ENCODE measurements around the gene CTDNEP1. TPM values are rescaled to one million over a fixed set of nuclear protein-coding genes. Genes with fewer than 3 reads are reported as not detected.

Gene CTDNEP1
- total RNA-seq, 3 donors from 2014 or later (not counting 1 experiment from before 2014, with no cell fraction given), result 127 to 139 (median 131) TPM

GRCh38 chr17:7294614-7295153, 43.1 kb upstream of the CTDNEP1 start, which contains the start of gene YBX2:
Gene YBX2 (minus strand): TSS chr17:7294639. CDS start chr17:7294500, 139 bp downstream.
- Histone ChIP-seq H3K4me1 (ENCODE audit: control insufficient read depth, insufficient read depth, low read length) (peaks cover 28% of the 10 kb centered on the region), H3K9me3 (ENCODE audit: control insufficient read depth, insufficient read depth, low read length) (no peaks in the 10 kb centered on the region), H3K36me3 (ENCODE audit: control insufficient read depth, insufficient read depth, low read length) (no peaks in the 10 kb centered on the region), H3K27ac (ENCODE audit: low read length) (no peak within 1 kb of the TSS), H3K27me3 (ENCODE audit: control insufficient read depth, insufficient read depth, low read length) (peaks cover 18% of the 10 kb centered on the region), H3K4me3 (ENCODE audit: low read length) (no peak within 1 kb of the TSS)
- peak within 1 kb of the TSS; percentile 95 for H3K4me3 Mint-ChIP-seq
- intact Hi-C loops (cut with micrococcal nuclease), result loop anchor here (5.0 kb wide), 1 partner anchor 247 kb away; no protein-coding TSS in a partner anchor
- DNase-seq, result peak; percentile 63 to 84
- H3K27me3 Mint-ChIP-seq (ENCODE audit: low read depth in 2 of 2), result peaks cover 7 to 18% of the 10 kb centered on the region in 2 donors
- no peaks in the 10 kb centered on the region for H3K9me3 Mint-ChIP-seq
- H3K4me1 Mint-ChIP-seq, result peaks cover 19 to 24% of the 10 kb centered on the region in 2 donors
- no peak for TF ChIP-seq CTCF (IDR thresholded peaks at IDR 0.05)
- H3K27ac Mint-ChIP-seq, result peak within 1 kb of the TSS in 1 of 2 donors; percentile 63
- H3K36me3 Mint-ChIP-seq, result no peaks in the 10 kb centered on the region
- WGBS (ENCODE audit: insufficient coverage), result under 1% methylated on average over 57 of the region's 57 CpGs
- ATAC-seq, result peak; percentile 76 to 84 (median 83)

GRCh38 chr17:7293816-7294613, 42.5 kb upstream of the CTDNEP1 start:
- Mint-ChIP-seq H3K36me3 (no peaks in the 10 kb centered on the region), H3K27ac (no peak overlapping the region), H3K9me3 (no peaks in the 10 kb centered on the region), H3K4me3 (peak overlapping the region; percentile 66), H3K27me3 (ENCODE audit: low read depth in 2 of 2) (peaks cover 7 to 18% of the 10 kb centered on the region in 2 donors), H3K4me1 (peaks cover 19 to 24% of the 10 kb centered on the region in 2 donors)
- no peak for TF ChIP-seq CTCF (IDR thresholded peaks at IDR 0.05)
- Histone ChIP-seq H3K27me3 (ENCODE audit: control insufficient read depth, insufficient read depth, low read length) (peaks cover 18% of the 10 kb centered on the region), H3K36me3 (ENCODE audit: control insufficient read depth, insufficient read depth, low read length) (no peaks in the 10 kb centered on the region), H3K27ac (ENCODE audit: low read length) (no peak overlapping the region), H3K4me1 (ENCODE audit: control insufficient read depth, insufficient read depth, low read length) (peaks cover 28% of the 10 kb centered on the region), H3K4me3 (ENCODE audit: low read length) (no peak overlapping the region), H3K9me3 (ENCODE audit: control insufficient read depth, insufficient read depth, low read length) (no peaks in the 10 kb centered on the region)
- ATAC-seq (no peak), DNase-seq (peak in 1 of 2 donors; percentile 57)
- 4% methylated on average over 75 of the region's 75 CpGs for WGBS (ENCODE audit: insufficient coverage)
- intact Hi-C loops (cut with micrococcal nuclease), result loop anchor here (5.0 kb wide), 1 partner anchor 247 kb away; no protein-coding TSS in a partner anchor

GRCh38 chr17:7293159-7293558, 41.6 kb upstream of the CTDNEP1 start:
- Mint-ChIP-seq H3K4me1 (peaks cover 19 to 24% of the 10 kb centered on the region in 2 donors), H3K36me3 (no peaks in the 10 kb centered on the region), H3K27ac (no peak overlapping the region), H3K9me3 (no peaks in the 10 kb centered on the region), H3K4me3 (peak overlapping the region; percentile 66), H3K27me3 (ENCODE audit: low read depth in 2 of 2) (peaks cover 13 to 21% of the 10 kb centered on the region in 2 donors)
- ATAC-seq, result no peak
- Histone ChIP-seq H3K4me1 (ENCODE audit: control insufficient read depth, insufficient read depth, low read length) (peaks cover 28% of the 10 kb centered on the region), H3K27me3 (ENCODE audit: control insufficient read depth, insufficient read depth, low read length) (peaks cover 18% of the 10 kb centered on the region), H3K4me3 (ENCODE audit: low read length) (no peak overlapping the region), H3K27ac (ENCODE audit: low read length) (no peak overlapping the region), H3K36me3 (ENCODE audit: control insufficient read depth, insufficient read depth, low read length) (no peaks in the 10 kb centered on the region), H3K9me3 (ENCODE audit: control insufficient read depth, insufficient read depth, low read length) (no peaks in the 10 kb centered on the region)
- 94% methylated on average over 11 of the region's 11 CpGs for WGBS (ENCODE audit: insufficient coverage)
- TF ChIP-seq CTCF (IDR thresholded peaks at IDR 0.05), result no peak
- no peak for DNase-seq
- intact Hi-C loops (cut with micrococcal nuclease), result loop anchor here (5.0 kb wide), 1 partner anchor 246 kb away; no protein-coding TSS in a partner anchor

Data from natural killer cell (primary cell).